C4-2B (cell line): Measurements from ENCODE around the gene CFLAR.

Source experiments
- ZFX ChIP-seq: fragments of 450-650 bp; IDR thresholded peaks from 2 replicates; pipeline ENCODE4 v1.6.1; 2017
- TF ChIP-seq, protein P1 (sequence below): fragments of 450-650 bp; conservative IDR thresholded peaks from 2 replicates; pipeline ENCODE4 v1.5.1; 2017; ENCODE audit warnings: mild to moderate bottlenecking

DNA sequence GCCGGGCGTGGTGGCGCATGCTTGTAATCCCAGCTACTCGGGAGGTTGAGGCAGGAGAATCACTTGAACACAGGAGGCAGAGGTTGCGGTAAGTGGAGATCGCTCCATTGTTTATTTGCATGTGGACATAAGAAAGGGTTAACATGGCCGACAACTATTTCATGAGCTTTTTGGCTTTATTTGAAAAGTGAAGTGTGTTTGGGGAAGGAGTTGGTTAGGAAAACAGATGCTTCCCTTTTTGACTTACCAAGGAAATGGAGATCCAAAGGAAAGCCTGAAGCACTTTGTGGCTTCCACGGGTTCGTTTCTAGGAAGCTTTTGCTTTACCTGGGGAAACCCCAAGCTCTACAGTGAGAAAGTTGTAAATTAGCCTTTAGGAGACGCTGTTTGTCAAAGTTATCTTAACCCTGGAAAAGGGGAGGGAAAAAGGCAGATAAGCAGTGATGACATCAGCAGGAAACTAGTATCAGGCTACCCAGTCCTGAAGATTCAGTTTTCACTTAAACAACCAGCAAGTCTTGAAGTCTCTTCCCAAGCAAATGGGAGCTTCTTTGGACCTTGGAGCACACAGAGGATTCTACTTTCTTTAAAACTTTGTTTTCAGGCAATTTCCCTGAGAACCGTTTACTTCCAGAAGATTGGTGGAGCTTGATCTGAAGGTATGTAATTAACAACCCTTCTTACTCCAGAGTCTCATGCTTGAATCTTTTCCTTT is 66.8 kb downstream of the CFLAR start, which contains the start of gene CASP10:
- TF ChIP-seq, protein P1, sequence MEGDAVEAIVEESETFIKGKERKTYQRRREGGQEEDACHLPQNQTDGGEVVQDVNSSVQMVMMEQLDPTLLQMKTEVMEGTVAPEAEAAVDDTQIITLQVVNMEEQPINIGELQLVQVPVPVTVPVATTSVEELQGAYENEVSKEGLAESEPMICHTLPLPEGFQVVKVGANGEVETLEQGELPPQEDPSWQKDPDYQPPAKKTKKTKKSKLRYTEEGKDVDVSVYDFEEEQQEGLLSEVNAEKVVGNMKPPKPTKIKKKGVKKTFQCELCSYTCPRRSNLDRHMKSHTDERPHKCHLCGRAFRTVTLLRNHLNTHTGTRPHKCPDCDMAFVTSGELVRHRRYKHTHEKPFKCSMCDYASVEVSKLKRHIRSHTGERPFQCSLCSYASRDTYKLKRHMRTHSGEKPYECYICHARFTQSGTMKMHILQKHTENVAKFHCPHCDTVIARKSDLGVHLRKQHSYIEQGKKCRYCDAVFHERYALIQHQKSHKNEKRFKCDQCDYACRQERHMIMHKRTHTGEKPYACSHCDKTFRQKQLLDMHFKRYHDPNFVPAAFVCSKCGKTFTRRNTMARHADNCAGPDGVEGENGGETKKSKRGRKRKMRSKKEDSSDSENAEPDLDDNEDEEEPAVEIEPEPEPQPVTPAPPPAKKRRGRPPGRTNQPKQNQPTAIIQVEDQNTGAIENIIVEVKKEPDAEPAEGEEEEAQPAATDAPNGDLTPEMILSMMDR, result peak; percentile 49
- TF ChIP-seq ZFX, result no peak
